ENCODE measurements around the gene SLC2A2. TPM values are rescaled to one million over a fixed set of nuclear protein-coding genes. Genes with fewer than 3 reads are reported as not detected.

SLC2A2 gene
- total and polyA plus RNA-seq, 2 donors (not counting 1 experiment from before 2014, with no cell fraction given), result not detected

DNA sequence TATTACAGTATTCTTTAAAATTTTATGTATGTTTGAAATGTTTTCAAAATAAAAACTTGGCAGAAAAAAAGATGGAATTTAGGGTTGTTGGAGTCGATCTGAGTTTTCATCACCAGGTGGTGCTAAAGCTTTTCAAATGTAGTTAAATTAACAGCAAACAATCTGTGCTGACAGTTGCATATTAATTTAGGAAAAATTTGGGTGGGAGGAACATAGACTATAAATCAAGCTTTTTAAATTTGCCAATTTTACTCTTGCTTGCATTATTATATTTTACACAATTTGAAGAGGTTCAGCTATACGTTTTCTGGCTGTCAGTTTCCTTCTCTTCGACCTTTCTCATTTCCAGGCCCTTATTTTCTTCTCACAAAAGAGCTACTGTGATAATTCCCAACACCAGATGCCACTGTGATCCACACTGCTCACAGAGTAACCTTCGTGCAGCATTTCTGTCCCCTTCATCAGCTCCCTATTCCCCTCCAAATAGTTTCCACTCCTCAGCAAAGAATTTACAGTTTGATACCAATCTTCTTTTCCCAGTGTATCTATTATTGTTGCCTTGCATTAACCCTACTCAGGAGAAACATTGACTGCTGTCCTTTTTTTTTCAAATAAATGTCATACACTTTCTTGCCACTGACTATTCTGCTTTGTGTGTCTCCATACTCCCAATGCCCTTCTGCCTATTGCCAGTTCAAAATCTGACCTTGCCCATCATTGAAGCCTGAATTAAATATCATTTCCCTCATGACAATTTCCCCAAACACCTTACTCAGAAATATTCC lies 64.7 kb downstream of the SLC2A2 start:
- Histone ChIP-seq H4K20me1 (ENCODE audit: control insufficient read depth, extremely low read depth, insufficient read depth, low read length) (no peaks in the 10 kb centered on the region), H3K36me3 (ENCODE audit: control insufficient read depth, insufficient read depth, low read length) (no peaks in the 10 kb centered on the region), H3K9ac (ENCODE audit: insufficient read depth, low read length) (no peak overlapping the region), H3K9me3 (ENCODE audit: control insufficient read depth, insufficient read depth, low read depth, low read length) (no peaks in the 10 kb centered on the region), H3K4me1 (ENCODE audit: control insufficient read depth, extremely low read depth, insufficient read depth, low read length) (peaks cover 3% of the 10 kb centered on the region), H3K4me2 (ENCODE audit: extremely low read depth, insufficient read depth, low read length) (no peak overlapping the region), H3K79me2 (ENCODE audit: control insufficient read depth, insufficient read depth, low read length) (no peaks in the 10 kb centered on the region), H3K27ac (ENCODE audit: insufficient read depth, low read length) (no peak overlapping the region), H3K4me3 (replicated peaks in 1 of 4; ENCODE audit: control extremely low read depth in 1 of 4, insufficient read depth in 1 of 4, low read depth in 3 of 4, low read length in 4 of 4) (no peak overlapping the region), H2AFZ (ENCODE audit: low read length) (no peak overlapping the region), H3K27me3 (ENCODE audit: control insufficient read depth, insufficient read depth, low read length) (no peaks in the 10 kb centered on the region)
- DNase-seq (ENCODE audit: low read depth in 2 of 2), result peak; percentile 55 to 69
- no peak for TF ChIP-seq EZH2 (IDR thresholded peaks at IDR 0.05; ENCODE audit: low read length, missing control alignments)
- TF ChIP-seq, protein P1, sequence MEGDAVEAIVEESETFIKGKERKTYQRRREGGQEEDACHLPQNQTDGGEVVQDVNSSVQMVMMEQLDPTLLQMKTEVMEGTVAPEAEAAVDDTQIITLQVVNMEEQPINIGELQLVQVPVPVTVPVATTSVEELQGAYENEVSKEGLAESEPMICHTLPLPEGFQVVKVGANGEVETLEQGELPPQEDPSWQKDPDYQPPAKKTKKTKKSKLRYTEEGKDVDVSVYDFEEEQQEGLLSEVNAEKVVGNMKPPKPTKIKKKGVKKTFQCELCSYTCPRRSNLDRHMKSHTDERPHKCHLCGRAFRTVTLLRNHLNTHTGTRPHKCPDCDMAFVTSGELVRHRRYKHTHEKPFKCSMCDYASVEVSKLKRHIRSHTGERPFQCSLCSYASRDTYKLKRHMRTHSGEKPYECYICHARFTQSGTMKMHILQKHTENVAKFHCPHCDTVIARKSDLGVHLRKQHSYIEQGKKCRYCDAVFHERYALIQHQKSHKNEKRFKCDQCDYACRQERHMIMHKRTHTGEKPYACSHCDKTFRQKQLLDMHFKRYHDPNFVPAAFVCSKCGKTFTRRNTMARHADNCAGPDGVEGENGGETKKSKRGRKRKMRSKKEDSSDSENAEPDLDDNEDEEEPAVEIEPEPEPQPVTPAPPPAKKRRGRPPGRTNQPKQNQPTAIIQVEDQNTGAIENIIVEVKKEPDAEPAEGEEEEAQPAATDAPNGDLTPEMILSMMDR (conservative IDR thresholded peaks at IDR 0.05 in 1 of 2, IDR thresholded peaks at IDR 0.05 in 1 of 2; ENCODE audit: low read depth in 1 of 2, low read length in 2 of 2), result peak; percentile 39 to 51

DNA sequence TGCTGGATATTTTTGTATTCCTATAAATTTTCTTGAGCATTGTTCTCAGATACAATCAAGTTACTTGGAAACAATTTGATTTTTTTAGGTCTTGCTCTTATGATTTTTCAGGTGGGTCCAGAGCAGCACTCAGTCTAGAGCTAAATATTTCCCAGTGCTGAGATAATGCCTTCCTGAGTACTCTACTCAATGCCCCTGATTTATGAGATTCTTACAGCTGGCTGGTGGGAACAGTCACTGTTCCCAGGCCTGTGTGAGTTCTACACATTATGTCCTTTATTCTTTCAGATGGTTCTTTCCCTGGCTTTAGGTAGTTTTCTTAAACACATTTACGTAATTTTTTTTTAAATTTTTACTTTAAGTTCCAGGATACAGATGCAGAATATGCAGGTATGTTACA lies 67.1 kb downstream of the SLC2A2 start:
- Histone ChIP-seq H3K27me3 (ENCODE audit: control insufficient read depth, insufficient read depth, low read length) (no peaks in the 10 kb centered on the region), H4K20me1 (ENCODE audit: control insufficient read depth, extremely low read depth, insufficient read depth, low read length) (no peaks in the 10 kb centered on the region), H3K4me3 (replicated peaks in 1 of 4; ENCODE audit: control extremely low read depth in 1 of 4, insufficient read depth in 1 of 4, low read depth in 3 of 4, low read length in 4 of 4) (no peak overlapping the region), H3K4me1 (ENCODE audit: control insufficient read depth, extremely low read depth, insufficient read depth, low read length) (peaks cover 3% of the 10 kb centered on the region), H3K27ac (ENCODE audit: insufficient read depth, low read length) (no peak overlapping the region), H3K4me2 (ENCODE audit: extremely low read depth, insufficient read depth, low read length) (no peak overlapping the region), H2AFZ (ENCODE audit: low read length) (no peak overlapping the region), H3K36me3 (ENCODE audit: control insufficient read depth, insufficient read depth, low read length) (no peaks in the 10 kb centered on the region), H3K79me2 (ENCODE audit: control insufficient read depth, insufficient read depth, low read length) (no peaks in the 10 kb centered on the region), H3K9ac (ENCODE audit: insufficient read depth, low read length) (no peak overlapping the region), H3K9me3 (ENCODE audit: control insufficient read depth, insufficient read depth, low read depth, low read length) (no peaks in the 10 kb centered on the region)
- TF ChIP-seq, protein P1 (conservative IDR thresholded peaks at IDR 0.05 in 1 of 2, IDR thresholded peaks at IDR 0.05 in 1 of 2; ENCODE audit: low read depth in 1 of 2, low read length in 2 of 2), result no peak
- no peak for TF ChIP-seq EZH2 (IDR thresholded peaks at IDR 0.05; ENCODE audit: low read length, missing control alignments)
- no peak for DNase-seq (ENCODE audit: low read depth in 2 of 2)

DNA sequence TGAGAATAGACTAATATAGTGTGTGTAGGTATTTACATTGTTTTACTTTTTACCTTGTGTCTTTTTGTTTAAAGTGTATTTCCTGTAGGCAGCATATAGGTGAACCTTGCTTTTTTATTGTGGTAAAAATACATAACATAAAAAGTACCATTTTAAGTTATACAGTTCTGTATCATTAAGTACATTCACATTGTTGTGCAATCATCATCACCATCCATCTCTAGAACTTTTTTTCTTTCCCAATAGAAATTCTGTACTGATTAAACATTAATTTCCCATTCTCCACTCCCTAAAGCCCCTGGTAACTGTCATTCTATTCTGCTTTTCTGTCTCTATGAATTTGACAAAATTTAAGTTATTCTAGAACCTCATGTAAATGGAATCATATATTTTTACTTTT lies 69.9 kb downstream of the SLC2A2 start:
- Histone ChIP-seq H3K4me2 (ENCODE audit: extremely low read depth, insufficient read depth, low read length) (no peak overlapping the region), H2AFZ (ENCODE audit: low read length) (no peak overlapping the region), H3K9ac (ENCODE audit: insufficient read depth, low read length) (no peak overlapping the region), H3K36me3 (ENCODE audit: control insufficient read depth, insufficient read depth, low read length) (no peaks in the 10 kb centered on the region), H3K4me1 (ENCODE audit: control insufficient read depth, extremely low read depth, insufficient read depth, low read length) (no peaks in the 10 kb centered on the region), H3K9me3 (ENCODE audit: control insufficient read depth, insufficient read depth, low read depth, low read length) (no peaks in the 10 kb centered on the region), H3K4me3 (replicated peaks in 1 of 4; ENCODE audit: control extremely low read depth in 1 of 4, insufficient read depth in 1 of 4, low read depth in 3 of 4, low read length in 4 of 4) (no peak overlapping the region), H3K27me3 (ENCODE audit: control insufficient read depth, insufficient read depth, low read length) (peaks cover 2% of the 10 kb centered on the region), H3K27ac (ENCODE audit: insufficient read depth, low read length) (no peak overlapping the region), H4K20me1 (ENCODE audit: control insufficient read depth, extremely low read depth, insufficient read depth, low read length) (no peaks in the 10 kb centered on the region), H3K79me2 (ENCODE audit: control insufficient read depth, insufficient read depth, low read length) (no peaks in the 10 kb centered on the region)
- no peak for DNase-seq (ENCODE audit: low read depth in 2 of 2)
- no peak for TF ChIP-seq EZH2 (IDR thresholded peaks at IDR 0.05; ENCODE audit: low read length, missing control alignments)
- TF ChIP-seq, protein P1 (conservative IDR thresholded peaks at IDR 0.05 in 1 of 2, IDR thresholded peaks at IDR 0.05 in 1 of 2; ENCODE audit: low read depth in 1 of 2, low read length in 2 of 2), result no peak
